ENCODE measurements around the gene RAB20. TPM values are rescaled to one million over a fixed set of nuclear protein-coding genes. Genes with fewer than 3 reads are reported as not detected.

RAB20 gene
- polyA plus RNA-seq, 1 donor (not counting 4 experiments of a cell fraction or from before 2014, with no cell fraction given), result 4.3 TPM

DNA sequence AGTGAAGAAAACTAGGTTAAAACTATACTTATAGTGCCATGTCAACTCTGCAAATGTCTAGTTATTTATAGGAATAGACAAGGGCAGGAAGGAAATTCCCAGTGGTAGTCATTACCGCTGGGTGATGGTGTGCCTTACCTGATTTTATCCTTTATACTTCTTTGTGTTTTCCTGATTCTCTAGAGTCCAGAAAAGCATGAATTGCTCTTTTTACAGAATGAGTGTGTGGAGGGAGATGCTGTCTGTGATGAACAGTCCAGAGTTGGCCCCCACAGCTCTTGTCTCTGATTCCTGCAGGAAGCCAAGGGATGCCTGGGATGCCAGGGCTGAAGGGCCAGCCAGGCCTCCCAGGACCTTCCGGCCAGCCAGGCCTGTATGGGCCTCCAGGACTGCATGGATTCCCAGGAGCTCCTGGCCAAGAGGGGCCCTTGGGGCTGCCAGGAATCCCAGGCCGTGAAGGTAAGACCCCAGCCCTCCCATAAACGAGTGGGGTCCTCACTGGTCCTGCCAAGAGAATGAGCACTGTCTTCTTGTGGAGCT lies 83.7 kb downstream of the RAB20 start:
- TF ChIP-seq EZH2 (IDR thresholded peaks at IDR 0.05; ENCODE audit: low read length) (no peak), CTCF (optimal IDR thresholded peaks at IDR 0.05 in 1 of 3, IDR thresholded peaks at IDR 0.05 in 1 of 3, conservative IDR thresholded peaks at IDR 0.05 in 1 of 3; ENCODE audit: extremely low read depth in 1 of 3, insufficient read depth in 2 of 3, low read length in 3 of 3) (no peak)
- DNase-seq (ENCODE audit: low read depth, low spot score), result no peak
- H3K4me2 ChIP-seq (ENCODE audit: control insufficient read depth, extremely low read depth, insufficient read depth, low read depth, low read length), result no peak overlapping the region
- dilution Hi-C loops (cut with MboI; ENCODE audit: extremely low pct_ligation_motif_present, low sequenced_read_pairs), result no loop called here
- H4K20me1 ChIP-seq (ENCODE audit: control insufficient read depth, extremely low read depth, insufficient read depth, low read length), result no peaks in the 10 kb centered on the region
- no peak overlapping the region for H2AFZ ChIP-seq (ENCODE audit: control insufficient read depth, low read length)
- no peaks in the 10 kb centered on the region for H3K79me2 ChIP-seq (ENCODE audit: control insufficient read depth, insufficient read depth, low read length)
- H3K9me3 ChIP-seq (ENCODE audit: control insufficient read depth, low read depth, low read length), result no peaks in the 10 kb centered on the region
- H3K4me1 ChIP-seq (ENCODE audit: control insufficient read depth, extremely low read depth, insufficient read depth, low read length), result no peaks in the 10 kb centered on the region
- H3K27me3 ChIP-seq (ENCODE audit: control insufficient read depth, extremely low read depth, insufficient read depth, low read length), result no peaks in the 10 kb centered on the region
- no peak for FAIRE-seq
- H3K9ac ChIP-seq (ENCODE audit: control insufficient read depth, extremely low read depth, insufficient read depth, low read length), result no peak overlapping the region
- H3K36me3 ChIP-seq (ENCODE audit: control insufficient read depth in 2 of 2, extremely low read depth in 1 of 2, insufficient read depth in 2 of 2, low read length in 2 of 2), result peaks cover 18 to 29% of the 10 kb centered on the region in 2 experiments
- no peak overlapping the region for H3K27ac ChIP-seq (ENCODE audit: control insufficient read depth, insufficient read depth, low read length)
- no peaks in the 10 kb centered on the region for H3K9me1 ChIP-seq (ENCODE audit: control insufficient read depth, extremely low read depth, insufficient read depth, low read length)
- no peak overlapping the region for H3K4me3 ChIP-seq (ENCODE audit: control insufficient read depth in 2 of 3, extremely low read depth in 1 of 3, insufficient read depth in 2 of 3, low read depth in 1 of 3, low read length in 3 of 3)

GRCh38 chr13:110476220-110476617 lies 85.3 kb downstream of the RAB20 start:
- Histone ChIP-seq H3K27ac (ENCODE audit: control insufficient read depth, insufficient read depth, low read length) (no peak overlapping the region), H3K4me1 (ENCODE audit: control insufficient read depth, extremely low read depth, insufficient read depth, low read length) (no peaks in the 10 kb centered on the region), H3K36me3 (ENCODE audit: control insufficient read depth in 2 of 2, extremely low read depth in 1 of 2, insufficient read depth in 2 of 2, low read length in 2 of 2) (peaks cover 12 to 29% of the 10 kb centered on the region in 2 experiments), H3K9ac (ENCODE audit: control insufficient read depth, extremely low read depth, insufficient read depth, low read length) (no peak overlapping the region), H3K9me3 (ENCODE audit: control insufficient read depth, low read depth, low read length) (no peaks in the 10 kb centered on the region), H3K79me2 (ENCODE audit: control insufficient read depth, insufficient read depth, low read length) (no peaks in the 10 kb centered on the region), H2AFZ (ENCODE audit: control insufficient read depth, low read length) (no peak overlapping the region), H4K20me1 (ENCODE audit: control insufficient read depth, extremely low read depth, insufficient read depth, low read length) (no peaks in the 10 kb centered on the region), H3K4me2 (ENCODE audit: control insufficient read depth, extremely low read depth, insufficient read depth, low read depth, low read length) (no peak overlapping the region), H3K4me3 (ENCODE audit: control insufficient read depth in 2 of 3, extremely low read depth in 1 of 3, insufficient read depth in 2 of 3, low read depth in 1 of 3, low read length in 3 of 3) (no peak overlapping the region), H3K9me1 (ENCODE audit: control insufficient read depth, extremely low read depth, insufficient read depth, low read length) (no peaks in the 10 kb centered on the region), H3K27me3 (ENCODE audit: control insufficient read depth, extremely low read depth, insufficient read depth, low read length) (no peaks in the 10 kb centered on the region)
- TF ChIP-seq EZH2 (IDR thresholded peaks at IDR 0.05; ENCODE audit: low read length), result no peak
- no peak for TF ChIP-seq CTCF (optimal IDR thresholded peaks at IDR 0.05 in 1 of 3, IDR thresholded peaks at IDR 0.05 in 1 of 3, conservative IDR thresholded peaks at IDR 0.05 in 1 of 3; ENCODE audit: extremely low read depth in 1 of 3, insufficient read depth in 2 of 3, low read length in 3 of 3)
- no peak for DNase-seq (ENCODE audit: low read depth, low spot score)
- dilution Hi-C loops (cut with MboI; ENCODE audit: extremely low pct_ligation_motif_present, low sequenced_read_pairs), result no loop called here
- no peak for FAIRE-seq

Measured in keratinocyte (primary cell).